ENCODE measurements around the gene DCDC1.

DNA sequence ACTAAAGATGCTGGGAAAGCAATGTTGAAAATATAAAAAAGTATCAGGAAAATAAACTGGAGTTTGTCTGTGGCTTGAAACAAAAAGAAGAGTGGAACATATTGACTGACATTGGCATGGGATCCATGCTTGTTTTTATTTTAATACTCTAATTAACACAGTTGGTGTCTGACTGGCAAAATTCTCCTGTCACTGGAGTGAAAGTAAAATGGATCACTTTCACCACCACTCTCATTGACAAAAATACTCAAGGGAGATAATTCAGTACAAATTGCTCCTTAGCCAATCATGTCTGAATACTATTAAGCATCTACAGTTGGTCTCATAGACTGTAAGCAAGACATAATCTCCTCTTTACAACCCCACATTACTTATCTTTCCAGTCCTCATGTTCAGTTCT lies 101.8 kb downstream of the DCDC1 start:
- TF ChIP-seq CTCF (IDR thresholded peaks at IDR 0.05), result no peak
- no peak for TF ChIP-seq POLR2A (IDR thresholded peaks at IDR 0.05)
- no peak for TF ChIP-seq EP300 (IDR thresholded peaks at IDR 0.05; ENCODE audit: low read depth)
- no peak for TF ChIP-seq POLR2AphosphoS5 (IDR thresholded peaks at IDR 0.05)
